Central memory CD4-positive, alpha-beta T cell (primary cell): ENCODE results near the gene STK10.

Experiments
- DNase-seq: peaks from one replicate; pipeline ENCODE4 v3.0.0; 2022

The STK10 gene

DNA sequence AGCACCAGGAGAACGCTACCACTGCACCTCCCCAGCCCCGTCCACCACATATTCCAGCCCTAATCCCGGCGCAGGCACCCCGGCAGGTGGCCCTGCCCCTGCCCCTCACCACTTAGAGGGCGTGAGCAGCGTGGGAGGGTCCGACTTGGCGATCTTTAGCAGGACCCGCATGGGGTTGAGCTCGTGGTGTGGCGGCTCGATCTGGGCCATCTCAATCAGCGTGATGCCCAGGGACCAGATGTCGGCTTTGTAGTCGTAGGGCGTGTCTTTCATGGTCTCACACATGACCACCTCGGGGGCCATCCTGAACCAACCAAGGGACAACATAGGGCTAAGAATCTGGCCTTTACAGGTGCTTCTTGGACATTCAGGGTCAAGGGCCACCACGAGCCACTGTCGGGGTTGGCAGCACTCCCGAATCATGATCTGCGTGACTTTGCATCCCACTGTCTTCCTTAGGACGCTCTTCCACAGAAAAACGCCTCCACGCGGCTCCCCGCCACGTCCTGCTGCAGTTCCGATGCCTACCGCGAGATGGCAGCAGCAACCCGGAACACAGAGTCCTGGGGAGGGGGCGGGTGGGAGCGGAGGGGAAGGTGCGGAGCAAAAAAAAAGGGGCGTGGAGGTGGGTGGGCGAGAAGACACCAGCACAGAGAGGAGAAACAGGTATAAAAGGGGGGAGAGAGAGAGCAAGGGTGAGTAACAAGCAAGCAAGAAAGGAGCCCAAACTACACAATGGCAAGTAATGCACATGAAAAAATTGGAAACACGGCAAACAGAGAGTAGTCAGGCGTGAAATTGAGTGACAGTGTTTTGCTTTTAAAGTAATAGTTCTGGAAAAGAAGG, 81.3 kb downstream of the STK10 start:
- peak; percentile 46 for DNase-seq

- DNase-seq, result no peak
Measured at GRCh38 chr5:172105811-172106210, 82.2 kb downstream of the STK10 start.

GRCh38 chr5:172104801-172105701, 83.0 kb downstream of the STK10 start:
- no peak for DNase-seq

DNA sequence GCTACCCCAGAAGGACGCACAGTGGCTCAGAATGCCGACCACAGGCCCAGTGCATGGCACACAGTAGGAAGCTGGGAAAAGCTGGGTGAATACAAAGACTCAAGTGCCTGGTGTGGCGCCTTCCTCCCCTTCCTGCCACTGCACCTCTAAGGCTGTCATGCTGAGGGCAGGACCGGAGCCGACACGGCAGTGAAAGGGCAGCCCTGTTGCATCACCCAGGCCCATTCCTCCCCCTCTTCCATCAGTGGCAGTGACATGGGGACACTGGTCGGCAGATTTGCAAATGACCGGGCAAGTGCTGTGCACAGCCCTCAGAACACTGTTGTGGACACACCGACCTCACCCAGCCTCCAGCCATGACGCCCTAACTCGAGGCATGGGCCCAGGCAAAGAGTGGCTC, 84.0 kb downstream of the STK10 start:
- no peak for DNase-seq

- DNase-seq, result no peak
Measured at GRCh38 chr5:172102913-172103626, 85.0 kb downstream of the STK10 start.

DNA sequence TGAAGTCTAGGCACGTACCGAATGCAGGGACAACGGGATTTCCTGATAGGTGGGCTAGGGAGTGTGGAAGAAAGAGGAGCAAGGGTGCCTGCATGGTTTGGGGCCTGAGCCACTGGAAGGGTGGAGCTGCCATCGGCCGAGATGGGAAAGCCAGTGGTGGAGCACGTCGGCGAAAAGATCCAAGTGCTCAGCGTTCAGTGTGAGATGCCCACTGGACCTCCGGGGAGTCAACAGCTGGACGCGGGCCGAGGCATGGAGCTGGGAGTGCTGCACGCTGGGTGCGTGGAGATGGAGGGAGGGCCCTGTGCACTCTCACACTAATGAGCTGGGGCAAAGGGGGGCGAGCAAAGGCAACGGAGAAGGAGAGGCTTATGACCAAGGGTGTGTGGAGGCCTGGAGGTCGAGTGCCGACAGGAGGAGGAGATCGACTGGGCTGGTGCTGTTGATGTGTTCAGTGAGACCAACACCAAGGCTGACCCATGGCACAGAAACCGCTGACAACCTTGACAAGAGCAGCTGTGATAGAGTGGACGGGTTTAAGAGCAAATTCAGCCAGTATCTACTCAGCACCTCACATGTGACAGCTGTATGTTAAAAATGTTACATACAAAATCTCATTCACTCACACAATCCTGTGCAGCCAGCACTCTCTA, 85.7 kb downstream of the STK10 start:
- no peak for DNase-seq

- DNase-seq, result no peak
Measured at GRCh38 chr5:172101547-172102217, 86.3 kb downstream of the STK10 start.

DNA sequence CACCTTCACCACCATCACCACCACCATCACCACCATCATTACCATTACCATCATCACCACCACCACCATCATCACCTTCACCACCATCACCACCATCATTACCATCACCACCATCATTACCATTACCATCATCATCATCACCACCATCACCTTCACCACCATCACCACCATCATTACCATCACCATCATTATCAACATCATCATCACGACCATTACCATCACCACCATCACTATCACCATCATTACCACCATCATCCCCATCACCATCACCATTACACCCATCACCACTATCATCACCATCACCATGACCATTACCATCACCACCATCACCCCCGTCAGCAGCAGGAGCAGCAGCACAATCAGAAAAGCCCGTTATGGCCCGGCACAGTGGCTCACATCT, 89.1 kb downstream of the STK10 start:
- no peak for DNase-seq

GRCh38 chr5:172098046-172098445, 90.0 kb downstream of the STK10 start:
- no peak for DNase-seq

DNA sequence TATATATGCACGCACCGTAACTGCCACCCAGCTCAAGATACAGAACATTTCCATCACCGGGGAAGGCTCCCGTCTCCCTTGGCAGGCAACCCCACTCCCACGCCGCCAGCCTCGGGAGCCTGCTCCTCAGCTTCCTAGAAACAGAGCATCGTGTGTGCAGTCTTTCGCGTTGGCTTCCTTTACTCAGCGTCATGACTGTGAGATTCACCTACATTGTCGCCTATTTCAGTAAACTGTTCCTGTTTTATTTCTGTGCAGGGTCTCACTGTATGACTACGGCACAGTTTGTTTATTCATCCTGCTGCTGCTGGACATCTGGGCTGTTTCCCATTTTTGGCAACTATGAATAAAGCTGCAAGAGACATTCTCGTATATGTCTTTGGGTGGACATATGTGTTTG, 90.7 kb downstream of the STK10 start:
- DNase-seq, result no peak

GRCh38 chr5:172096207-172096940, 91.7 kb downstream of the STK10 start:
- no peak for DNase-seq

- DNase-seq, result no peak
Measured at GRCh38 chr5:172095368-172096206, 92.4 kb downstream of the STK10 start.

- no peak for DNase-seq
Measured at GRCh38 chr5:172093965-172094364, 94.1 kb downstream of the STK10 start.

- DNase-seq, result no peak
Measured at GRCh38 chr5:172093559-172093958, 94.5 kb downstream of the STK10 start.

DNA sequence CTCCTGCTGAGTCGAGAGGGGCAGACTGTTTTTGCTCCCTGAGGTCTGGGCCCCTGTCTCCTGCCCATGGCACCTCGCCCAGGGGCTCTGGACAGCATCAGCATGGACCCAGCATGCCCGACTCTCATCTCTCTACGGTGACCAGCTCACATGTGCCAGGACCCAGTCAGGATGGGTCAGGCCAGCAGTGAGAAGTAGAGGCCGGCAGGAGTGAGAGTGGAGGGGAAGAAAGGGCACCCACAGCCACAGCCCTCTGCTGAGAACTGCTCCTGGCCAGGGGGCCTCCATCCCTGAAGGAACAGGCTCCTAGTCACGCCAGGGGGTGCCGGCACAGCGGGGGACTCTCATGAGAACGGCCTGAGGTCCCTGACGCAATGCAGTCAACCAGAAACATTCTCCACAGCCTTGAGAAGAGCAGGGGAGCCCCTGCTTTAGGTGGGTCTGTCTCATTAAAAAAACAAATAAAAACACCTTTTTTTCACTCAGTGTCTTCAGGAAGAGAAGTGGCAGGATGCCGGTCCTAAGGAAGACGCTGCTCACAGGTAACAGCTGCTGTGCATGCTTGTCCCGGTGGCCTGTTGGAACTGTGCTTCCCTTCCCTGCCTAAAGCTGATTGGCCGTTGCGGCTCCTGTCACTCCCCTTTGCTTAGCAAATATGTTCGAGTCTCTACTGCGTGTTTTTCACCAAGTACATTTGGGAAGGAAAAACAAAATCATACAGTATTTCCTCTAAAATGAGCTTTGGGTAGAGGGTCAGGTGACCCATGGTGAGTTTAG, 95.9 kb downstream of the STK10 start:
- no peak for DNase-seq

DNA sequence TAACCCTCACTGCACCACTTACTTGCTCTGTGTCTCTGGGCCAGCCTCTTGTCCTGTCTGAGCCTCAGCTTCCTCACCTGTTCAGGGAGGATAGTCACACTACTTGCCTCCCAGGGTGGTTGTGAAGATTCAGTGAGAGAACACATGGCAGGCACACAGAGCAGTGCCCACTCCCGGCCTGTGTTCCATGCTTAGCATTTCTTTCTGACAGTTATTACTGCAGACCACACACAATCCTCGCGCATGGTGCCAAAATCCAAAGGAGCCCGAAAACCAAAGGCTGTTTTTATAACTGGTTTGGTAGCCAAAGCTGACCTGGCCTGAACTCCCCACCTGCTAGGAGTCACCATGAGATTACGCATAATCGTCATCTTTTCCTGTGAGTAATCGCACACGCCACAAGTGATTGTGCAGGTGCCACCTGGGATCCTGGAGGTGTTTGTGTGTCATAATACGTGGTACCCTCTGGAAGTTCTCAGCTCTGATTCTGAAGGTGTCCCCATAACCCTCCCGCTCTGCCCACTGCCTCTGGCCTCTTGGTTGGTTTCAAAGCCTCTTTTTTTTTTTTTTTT, 97.0 kb downstream of the STK10 start:
- DNase-seq, result no peak

GRCh38 chr5:172089298-172090117, 98.5 kb downstream of the STK10 start:
- DNase-seq, result no peak

DNA sequence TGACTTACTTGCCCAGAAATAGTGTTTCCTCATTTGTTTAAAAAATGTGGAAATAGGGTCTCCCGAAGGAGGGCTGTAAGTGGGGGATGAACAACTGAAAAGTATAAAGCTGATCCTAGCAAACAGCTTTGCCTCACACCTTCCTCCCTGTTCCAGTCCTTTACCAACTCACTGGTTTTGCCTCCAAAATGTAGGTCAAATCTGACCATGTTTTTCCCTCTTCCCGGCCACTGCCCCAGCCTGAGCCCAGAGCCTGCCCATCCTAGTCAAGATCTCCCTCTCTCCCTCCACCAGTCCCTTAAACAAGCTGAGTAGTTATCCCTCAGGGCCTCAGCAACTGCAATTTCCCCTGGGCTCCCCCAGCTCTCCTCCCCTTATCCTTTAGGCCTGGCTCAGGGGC, 99.2 kb downstream of the STK10 start:
- DNase-seq, result no peak
